ENCODE measurements around the gene ECHDC3. TPM values are rescaled to one million over a fixed set of nuclear protein-coding genes. Genes with fewer than 3 reads are reported as not detected.
"Not testable (repeated sequence)": the region's sequence is repeated elsewhere in the genome, so short reads cannot be mapped to it uniquely, and the experiment has no call there.

The ECHDC3 gene, protein sequence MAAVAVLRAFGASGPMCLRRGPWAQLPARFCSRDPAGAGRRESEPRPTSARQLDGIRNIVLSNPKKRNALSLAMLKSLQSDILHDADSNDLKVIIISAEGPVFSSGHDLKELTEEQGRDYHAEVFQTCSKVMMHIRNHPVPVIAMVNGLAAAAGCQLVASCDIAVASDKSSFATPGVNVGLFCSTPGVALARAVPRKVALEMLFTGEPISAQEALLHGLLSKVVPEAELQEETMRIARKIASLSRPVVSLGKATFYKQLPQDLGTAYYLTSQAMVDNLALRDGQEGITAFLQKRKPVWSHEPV
- total RNA-seq, result under 1 TPM; 0.73 to 0.78 TPM

DNA sequence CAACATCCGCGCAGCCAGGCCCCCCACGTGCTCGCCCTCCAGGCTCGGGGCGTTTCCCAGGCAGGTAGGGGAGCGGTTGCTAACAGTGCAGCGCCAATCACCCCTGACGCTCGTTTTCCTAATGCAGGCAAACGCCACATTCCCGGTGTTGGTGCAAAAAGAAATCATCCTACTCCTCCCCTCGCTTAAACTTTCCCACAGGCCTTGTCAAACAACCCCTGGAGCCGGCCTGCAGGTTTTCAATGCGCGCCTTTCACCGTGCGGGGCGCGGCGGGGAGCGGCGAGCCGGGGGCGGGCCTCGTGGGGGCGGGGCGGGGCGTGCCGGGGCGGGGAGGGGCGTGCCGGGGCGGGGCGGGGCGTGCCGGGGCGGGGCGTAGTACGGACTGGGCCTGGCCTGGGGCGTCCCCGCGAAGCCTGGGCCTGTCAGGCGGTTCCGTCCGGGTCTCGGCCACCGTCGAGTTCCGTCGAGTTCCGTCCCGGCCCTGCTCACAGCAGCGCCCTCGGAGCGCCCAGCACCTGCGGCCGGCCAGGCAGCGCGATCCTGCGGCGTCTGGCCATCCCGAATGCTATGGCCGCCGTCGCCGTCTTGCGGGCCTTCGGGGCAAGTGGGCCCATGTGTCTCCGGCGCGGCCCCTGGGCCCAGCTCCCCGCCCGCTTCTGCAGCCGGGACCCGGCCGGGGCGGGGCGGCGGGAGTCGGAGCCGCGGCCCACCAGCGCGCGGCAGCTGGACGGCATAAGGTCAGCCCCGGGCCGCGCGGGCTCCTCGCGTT, at the start of gene ECHDC3:
Gene ECHDC3, plus strand, starts transcription at position 374 of the 770 bp plus-strand sequence. Its CDS starts 195 bp downstream, at position 569.
- ChIA-PET POLR2A (interaction anchor here (0.5 kb wide), 1 partner anchor 32 kb away, joined by 3 read pairs; no protein-coding TSS in a partner anchor), CTCF (interaction anchor here (1.2 kb wide), 1 partner anchor 226 kb away, joined by 3 read pairs; no protein-coding TSS in a partner anchor)

DNA sequence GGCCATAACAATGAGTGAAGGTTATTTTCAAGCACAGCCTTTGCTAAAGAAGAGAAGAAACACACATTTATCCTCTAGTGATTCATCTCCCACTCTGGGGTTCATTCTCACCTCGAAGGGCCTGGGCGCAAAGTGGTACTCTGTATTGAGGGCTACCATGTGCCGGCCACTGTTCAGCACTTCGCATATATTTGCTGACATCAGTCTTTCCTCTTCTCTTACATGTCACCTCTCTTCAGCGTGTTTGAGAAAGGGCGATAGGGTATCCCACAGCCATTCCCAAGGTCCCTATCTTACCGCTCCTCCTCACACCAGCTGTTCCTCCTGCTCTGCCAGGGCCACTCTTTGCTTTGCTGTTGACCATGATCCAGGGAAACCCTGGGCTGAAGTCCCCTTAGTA, 48.8 kb upstream of the ECHDC3 start:
- ChIA-PET CTCF (no interaction called here), POLR2A (no interaction called here)

DNA sequence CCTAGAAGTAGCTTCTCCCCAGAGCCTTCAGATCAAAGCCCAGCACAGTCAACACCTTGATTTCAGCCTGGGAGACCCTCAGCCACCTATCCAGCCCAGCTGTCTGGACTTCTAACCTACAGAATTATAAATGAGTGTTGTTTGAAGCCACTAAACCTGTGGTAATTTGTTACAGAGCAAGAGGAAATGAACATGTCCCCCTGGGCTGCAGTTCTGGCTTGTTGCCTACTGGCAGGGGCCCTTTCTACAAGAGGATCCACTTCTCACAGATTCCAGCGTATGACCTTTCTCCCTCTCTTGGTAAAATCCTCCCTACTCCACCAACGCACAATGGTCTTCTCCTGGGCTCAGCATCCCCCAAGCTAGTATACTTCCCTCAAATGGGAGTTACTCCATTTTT, 46.4 kb upstream of the ECHDC3 start:
- ChIA-PET CTCF (no interaction called here), POLR2A (no interaction called here)

DNA sequence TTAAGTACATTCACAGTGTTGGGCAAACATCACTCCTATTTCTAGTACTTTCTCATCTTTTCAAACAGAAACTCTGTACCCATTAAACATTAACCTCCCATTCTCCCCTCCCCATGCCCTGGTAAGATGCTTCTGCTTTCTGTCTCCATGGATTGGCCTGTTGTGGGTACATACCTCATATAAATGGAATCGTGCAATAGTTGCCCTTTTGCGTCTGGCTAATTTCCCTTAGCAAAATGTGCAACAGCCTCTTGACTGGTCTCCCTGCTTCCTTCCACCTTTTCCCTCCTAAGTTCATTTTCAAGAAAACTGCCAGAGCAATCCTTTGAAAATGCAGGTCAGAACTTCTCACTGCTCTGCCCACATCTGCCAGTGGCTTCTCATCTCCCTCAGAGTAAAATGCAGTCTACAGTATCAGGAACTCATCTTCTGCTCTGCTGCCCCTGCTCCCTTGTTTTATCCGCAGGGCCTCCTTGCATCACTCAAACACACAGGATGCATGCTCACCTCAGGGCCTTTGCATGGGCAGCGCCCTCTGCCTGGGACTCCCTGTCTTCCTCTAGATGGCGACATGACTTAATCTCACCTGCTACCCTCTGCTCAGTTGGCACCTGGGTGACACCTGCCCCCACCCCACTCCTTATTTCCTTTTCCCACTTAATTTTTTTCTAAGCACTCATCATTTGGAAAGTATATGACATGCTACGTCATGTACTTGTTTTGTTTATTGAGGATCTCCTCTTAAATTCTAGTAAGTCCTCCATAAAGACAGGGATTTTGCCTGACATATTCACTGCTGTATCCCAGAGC, 44.3 kb upstream of the ECHDC3 start:
- CTCF ChIA-PET, result no interaction called here

DNA sequence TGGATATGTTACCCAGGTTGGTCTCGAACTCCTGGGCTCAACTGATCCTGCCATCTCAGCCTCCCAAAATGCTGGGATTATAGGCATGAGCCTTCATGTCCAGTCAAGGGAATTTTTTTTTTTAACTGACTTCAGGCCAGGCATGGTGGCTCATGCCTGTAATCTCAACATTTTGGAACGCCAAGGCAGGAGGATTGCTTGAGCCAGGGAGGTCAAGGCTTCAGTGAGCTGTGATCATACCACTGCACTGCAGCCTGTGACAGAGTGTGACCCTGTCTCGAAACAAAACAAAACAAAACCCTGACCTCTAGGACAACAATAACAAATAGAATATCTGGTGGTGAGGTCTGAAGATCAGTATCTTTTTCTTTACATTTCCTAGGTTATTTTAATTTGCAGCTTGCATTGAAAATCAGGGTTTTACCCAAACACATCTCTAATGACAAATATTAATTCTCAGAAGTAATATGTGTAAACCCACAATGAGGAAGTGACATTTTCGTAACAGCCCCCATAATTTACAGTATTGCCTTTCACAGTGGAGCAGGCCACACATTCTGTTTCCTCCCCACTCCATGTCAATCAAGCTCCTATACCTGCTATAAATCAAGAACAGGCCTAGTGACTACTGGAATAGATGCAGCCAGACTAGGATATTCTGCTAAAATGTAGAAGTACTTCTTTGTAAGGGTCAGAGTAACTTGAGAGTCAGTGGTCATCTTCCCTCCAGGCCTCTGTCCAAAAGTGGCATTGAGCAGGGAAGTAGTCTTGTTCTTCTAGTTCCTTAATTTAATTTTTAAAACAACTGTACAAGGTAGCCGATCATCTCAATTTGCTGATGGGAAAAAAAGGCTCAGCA, 43.3 kb upstream of the ECHDC3 start:
- POLR2A ChIA-PET, result no interaction called here
- CTCF ChIA-PET, result no interaction called here

More for the DNA sequence above, 44.3 kb upstream of the ECHDC3 start:
- POLR2A ChIA-PET, result no interaction called here

DNA sequence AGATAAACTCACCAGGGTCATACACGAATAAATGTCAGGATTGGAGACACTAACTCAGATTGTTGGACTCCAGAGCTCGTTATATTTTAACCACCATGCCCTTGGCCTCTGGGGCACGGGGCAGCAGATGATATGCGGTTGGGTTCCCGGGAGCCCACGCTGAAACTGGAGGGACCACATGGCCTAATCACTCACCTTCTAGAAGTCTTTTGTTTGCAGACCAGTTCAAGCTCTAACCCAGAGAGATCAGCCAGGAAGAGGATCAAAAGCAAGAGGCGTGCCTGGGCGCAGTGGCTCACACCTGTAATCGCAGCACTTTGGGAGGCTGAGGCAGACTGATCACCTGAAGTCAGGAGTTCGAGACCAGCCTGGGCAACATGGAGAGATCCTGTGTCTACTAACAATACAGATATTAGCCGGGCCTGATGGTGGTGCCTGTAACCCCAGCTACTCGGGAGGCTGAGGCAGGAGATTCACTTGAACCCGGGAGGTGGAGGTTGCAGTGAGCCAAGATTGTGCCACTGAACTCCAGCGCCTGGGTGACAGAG, 42.6 kb upstream of the ECHDC3 start:
- CTCF ChIA-PET, result no interaction called here
- POLR2A ChIA-PET, result no interaction called here

DNA sequence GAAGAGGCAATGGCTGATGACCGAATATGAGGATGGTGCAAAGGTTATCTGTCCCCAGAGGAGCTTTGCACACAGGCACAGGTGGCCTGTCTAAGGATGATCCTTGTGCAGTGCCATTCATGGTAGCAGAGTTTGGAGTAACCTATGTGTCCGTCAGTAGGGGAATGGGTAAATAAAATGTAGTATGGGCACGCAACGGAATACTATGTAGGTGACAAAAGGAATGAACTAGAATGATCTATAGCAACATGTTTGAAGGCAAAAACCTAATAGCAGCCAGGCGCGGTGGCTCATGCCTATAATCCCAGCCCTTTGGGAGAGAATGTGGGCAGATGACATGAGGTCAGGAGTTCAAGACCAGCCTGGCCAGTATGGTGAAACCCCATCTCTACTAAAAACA, 41.6 kb upstream of the ECHDC3 start:
- POLR2A ChIA-PET, result no interaction called here
- CTCF ChIA-PET, result no interaction called here

DNA sequence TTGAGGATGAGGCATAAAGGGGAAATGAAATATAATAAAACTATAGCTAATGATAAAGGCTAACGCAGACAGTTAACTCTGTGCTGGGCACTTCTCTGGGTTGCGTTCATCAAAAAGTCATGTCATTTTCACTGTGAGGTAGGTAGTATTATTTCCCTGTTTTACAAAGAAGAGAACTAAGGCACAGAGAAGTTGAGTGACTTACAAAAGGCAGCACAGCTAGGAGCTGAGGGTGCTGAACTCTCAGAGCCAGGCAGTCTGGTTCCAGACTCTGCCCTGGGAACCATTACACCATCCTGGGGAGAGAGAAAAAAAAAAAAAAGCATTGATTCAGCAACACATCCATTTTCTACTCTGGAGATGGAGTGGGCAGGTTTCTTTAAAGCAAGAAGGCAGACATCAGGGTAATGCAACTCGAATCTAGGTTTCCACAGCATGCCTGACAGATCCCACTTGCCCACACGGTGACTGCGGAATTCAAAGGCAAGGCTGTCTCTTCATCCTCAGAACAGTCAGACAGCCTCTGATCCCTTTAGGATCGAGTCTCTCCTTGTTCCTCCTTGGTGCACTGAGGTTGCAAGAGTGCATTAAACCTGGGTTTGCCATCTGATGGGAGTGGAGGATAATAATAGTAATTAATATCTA, 40.6 kb upstream of the ECHDC3 start:
- CTCF ChIA-PET, result no interaction called here
- POLR2A ChIA-PET, result no interaction called here

DNA sequence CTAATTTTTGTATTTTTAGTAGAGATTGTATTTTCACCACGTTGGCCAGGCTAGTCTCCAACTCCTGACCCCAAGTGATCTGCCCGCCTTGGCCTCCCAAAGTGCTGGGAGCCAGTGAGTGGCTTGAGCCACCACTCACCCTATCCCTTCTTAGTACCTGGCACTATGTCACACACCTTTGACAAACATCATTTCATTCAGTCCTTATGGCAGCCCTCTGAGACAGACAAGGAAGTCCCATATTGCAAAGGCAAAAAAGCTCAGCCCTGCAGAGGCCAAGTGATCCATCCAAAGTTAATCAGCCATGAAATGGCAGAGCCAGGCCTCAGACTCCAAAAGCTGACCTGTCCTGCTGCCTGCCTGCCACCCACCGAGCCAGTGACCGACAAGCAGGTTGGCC, 39.9 kb upstream of the ECHDC3 start:
- ChIA-PET POLR2A (no interaction called here), CTCF (no interaction called here)

DNA sequence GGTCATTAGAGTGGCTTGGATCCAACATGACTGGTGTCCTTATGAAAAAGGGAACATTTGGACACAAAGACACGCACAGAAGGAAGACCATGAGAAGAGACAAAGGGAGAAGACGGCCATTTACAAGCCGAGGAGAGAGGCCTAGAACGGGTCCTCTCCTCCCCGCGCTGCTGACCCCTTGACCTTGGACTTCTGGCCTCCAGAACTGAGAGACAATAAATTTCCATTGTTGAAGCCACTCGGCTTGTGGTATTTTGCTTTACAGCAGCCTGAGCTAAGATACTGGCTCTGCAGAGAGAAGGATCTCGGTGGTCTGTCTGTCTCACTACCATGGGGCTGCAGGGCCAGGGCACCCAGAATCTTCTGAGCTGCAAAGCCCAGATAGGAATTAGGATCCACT, 38.1 kb upstream of the ECHDC3 start:
- ChIA-PET POLR2A (no interaction called here), CTCF (interaction anchor here (1.0 kb wide), 1 partner anchor 15 kb away, joined by 4 read pairs; no protein-coding TSS in a partner anchor)

DNA sequence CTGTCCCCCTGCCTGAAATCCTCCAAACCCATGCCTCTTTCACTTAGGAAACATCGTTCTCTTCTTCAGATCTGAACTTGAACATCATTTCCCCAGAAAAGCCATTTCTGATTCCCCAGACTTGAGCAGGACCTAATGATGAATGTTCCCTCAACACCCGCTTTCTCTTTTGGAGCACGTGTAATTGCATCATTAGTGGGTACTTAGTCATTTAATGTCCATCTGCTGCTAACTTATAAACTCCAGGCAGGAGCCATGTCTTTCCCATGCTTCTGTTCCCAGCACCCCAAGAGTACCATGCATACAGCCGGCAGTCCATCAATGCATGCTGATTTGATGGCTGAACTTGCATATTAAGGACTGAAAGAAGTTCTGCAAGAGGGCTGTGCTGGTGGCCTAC, 36.5 kb upstream of the ECHDC3 start:
- ChIA-PET CTCF (no interaction called here), POLR2A (no interaction called here)

DNA sequence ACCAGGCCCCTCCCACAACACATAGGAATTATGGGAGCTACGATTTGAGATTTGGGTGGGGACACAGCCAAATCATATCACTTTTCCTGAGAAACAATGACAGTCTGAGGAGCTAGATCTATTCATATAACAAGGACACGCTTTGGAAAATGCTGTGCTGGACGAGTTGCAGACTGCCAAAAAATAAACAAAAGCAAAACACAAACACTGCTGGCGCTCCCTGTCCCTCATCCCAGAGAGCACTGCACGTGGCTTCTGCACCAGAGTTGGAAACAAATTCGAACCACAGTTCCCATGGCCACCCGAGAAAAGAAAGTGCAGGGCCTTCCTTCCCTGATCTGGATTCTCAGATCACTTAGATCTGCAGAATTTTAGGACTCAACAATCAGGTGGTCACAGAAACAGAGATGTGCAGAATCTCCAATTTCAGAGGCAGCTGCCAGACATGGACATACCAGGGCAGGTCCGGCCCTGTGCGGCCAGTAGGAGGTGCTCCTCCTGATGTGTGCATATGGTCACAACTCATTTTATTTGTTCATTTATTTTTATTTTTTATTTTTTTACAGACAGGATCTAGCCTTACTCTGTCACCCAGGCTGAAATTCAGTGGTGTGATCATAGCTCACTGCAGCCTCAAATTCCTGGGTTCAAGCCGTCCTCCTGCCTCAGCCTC, 35.2 kb upstream of the ECHDC3 start:
- CTCF ChIA-PET, result no interaction called here
- POLR2A ChIA-PET, result no interaction called here

DNA sequence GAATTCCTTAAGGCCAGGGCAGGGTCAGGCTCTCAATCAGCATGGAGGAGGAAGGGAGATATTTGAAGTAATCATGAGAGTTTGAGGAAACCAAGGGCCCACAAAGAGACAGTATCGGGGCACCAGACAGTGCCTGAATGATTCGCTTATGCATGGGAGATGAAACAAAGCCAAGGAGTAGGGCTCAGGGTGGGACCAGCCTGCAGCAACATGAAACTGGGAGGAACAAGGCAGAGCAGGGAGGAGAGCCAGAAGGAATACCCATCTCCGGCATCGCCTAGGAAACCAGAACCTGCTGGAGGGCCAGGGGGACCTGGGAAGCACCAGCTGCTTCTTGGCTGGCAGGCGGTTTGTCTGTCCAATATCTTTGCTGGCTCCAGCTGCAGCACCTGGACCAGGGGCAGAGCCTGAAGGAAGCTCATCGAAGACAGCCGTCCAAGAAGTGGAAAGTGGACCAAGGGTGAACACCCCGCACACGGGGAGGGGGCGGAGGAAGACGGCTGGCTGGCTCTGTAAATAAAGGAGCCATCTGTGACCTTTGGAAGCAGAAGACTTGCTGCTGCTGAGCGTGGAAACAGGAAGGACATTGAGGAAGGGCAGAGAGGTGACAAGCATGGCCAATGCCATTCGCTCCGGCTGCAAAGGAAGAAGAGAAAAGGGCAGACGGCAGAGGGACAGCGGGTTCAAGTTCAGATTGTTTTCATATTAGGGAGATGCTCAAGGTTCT, 34.4 kb upstream of the ECHDC3 start:
- CTCF ChIA-PET, result no interaction called here
- POLR2A ChIA-PET, result no interaction called here

DNA sequence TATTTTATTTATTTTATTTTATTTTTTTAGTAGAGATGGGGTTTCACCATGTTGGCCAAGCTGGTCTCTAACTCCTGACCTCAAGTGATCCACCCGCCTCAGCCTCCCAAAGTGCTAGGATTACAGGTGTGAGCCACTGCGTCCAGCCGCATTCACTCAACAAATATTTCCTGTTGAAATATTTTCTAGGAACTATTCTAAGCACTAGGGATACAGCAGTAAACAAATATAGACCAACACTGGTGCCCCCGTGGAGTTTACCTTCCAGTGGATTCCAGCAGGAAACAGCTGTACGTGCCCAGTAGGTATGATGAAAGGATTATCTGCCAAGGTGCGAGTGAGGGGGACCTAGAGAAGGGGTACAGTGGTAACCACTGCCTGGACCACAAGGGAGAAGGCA, 33.4 kb upstream of the ECHDC3 start:
- POLR2A ChIA-PET, CTCF ChIA-PET: not testable (repeated sequence)

DNA sequence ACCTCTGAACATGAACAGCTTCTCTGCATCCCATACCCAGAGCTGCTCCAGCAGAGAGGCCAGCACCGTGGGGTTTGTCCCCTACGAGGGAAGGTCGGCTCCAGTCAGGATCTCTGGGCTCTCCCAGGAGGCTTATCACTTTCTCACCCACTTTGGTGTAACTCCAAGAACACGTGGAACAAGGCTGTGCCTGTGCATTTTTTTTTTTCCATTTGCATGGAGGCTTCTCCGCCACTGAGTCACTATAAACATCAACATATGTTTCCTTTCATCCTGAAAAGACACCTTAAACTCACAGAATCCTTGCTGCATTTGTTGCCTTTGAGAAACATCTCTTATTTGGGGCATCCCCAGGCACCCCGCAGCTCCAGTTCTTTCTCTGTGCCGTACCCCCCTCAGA, 29.4 kb upstream of the ECHDC3 start:
- CTCF ChIA-PET, result interaction anchor here (0.5 kb wide), 1 partner anchor 35 kb away, joined by 4 read pairs; no protein-coding TSS in a partner anchor
- POLR2A ChIA-PET, result no interaction called here

DNA sequence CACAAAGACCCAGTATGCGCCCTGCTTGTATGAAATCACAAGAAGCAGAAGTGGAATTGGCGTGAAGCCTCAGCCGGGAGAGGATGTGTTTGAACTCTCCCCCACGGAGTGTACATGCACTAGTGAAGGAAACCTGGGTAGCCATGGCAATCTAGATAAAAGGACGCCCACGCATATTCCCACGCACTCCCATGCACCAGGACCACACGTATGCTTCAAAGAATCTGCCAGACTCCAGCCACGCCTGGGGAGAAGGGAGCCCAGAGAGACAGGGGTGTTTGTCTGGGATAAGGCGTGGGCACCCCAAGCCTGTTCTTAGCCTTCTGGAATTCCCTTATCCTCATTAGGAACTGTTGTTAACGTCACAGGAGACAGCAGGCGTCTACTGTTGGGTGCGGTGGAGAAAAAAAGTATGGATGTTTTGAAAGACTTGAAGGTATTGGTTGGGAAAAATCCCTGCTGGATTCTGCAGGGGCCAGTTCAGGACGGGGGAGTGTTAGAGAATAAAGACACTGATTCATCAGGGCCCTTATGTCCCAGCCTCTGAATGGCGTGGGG, 28.9 kb upstream of the ECHDC3 start:
- POLR2A ChIA-PET, result no interaction called here
- CTCF ChIA-PET, result no interaction called here

DNA sequence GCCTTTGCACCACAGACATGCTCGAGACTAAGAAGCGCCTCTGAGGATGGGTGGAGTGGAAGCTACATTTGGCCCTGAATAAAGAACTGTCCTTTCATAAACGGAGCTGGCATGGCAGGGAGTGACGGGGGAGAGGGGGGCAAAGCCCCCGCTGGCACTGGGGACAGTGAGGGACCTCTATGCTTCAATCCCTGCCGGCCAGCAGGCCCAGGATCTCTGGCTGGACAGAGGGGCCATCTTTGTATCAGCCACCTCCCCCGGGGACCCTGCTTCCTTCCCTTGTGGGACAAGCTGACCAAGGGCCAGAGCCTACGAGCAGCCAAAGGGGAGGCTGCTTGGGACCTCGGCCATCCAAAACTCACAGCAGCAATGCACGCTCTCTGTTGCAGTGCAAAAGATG, 28.2 kb upstream of the ECHDC3 start:
- ChIA-PET CTCF (interaction anchor here (0.5 kb wide), 1 partner anchor 303 kb away, joined by 3 read pairs; no protein-coding TSS in a partner anchor), POLR2A (no interaction called here)
